IPS DF 4.7 (cell line): Measurements from ENCODE around the gene RAB3C.

Experiments
- DNase-seq: peaks from one replicate; pipeline ENCODE4 v3.0.0-alpha.2; 2013; ENCODE audit warnings: low spot score; ENCODE audit errors: extremely low read depth

The RAB3C gene

GRCh38 chr5:58825441-58825840, 242.6 kb downstream of the RAB3C start:
- no peak for DNase-seq

- DNase-seq: no peak
These were observed 243.0 kb downstream of the RAB3C start for GRCh38 chr5:58825899-58826298.

- DNase-seq: no peak
These were observed 244.6 kb downstream of the RAB3C start for GRCh38 chr5:58827463-58827862.

- no peak for DNase-seq
These were observed 245.4 kb downstream of the RAB3C start for GRCh38 chr5:58828258-58828657.

- DNase-seq: no peak
These were observed 251.7 kb downstream of the RAB3C start for GRCh38 chr5:58834242-58835225.

GRCh38 chr5:58836351-58836750, 253.5 kb downstream of the RAB3C start:
- no peak for DNase-seq

- no peak for DNase-seq
These were observed 255.9 kb downstream of the RAB3C start for GRCh38 chr5:58838729-58839128.

GRCh38 chr5:58842852-58843251, 260.0 kb downstream of the RAB3C start:
- no peak for DNase-seq

GRCh38 chr5:58844395-58844794, 261.5 kb downstream of the RAB3C start:
- DNase-seq: no peak

GRCh38 chr5:58847041-58847440, 264.2 kb downstream of the RAB3C start:
- DNase-seq: no peak

- no peak for DNase-seq
These were observed 266.3 kb downstream of the RAB3C start for GRCh38 chr5:58849223-58849622.

- peak; percentile 30 for DNase-seq
These were observed 267.2 kb downstream of the RAB3C start for GRCh38 chr5:58849921-58850667.

GRCh38 chr5:58851153-58851552, 268.3 kb downstream of the RAB3C start:
- no peak for DNase-seq

GRCh38 chr5:58851571-58851970, 268.7 kb downstream of the RAB3C start:
- DNase-seq: no peak

GRCh38 chr5:58852566-58852965, 269.7 kb downstream of the RAB3C start:
- DNase-seq: no peak

- DNase-seq: no peak
These were observed 271.6 kb downstream of the RAB3C start for GRCh38 chr5:58854441-58854840.

- DNase-seq: no peak
These were observed 273.2 kb downstream of the RAB3C start for GRCh38 chr5:58855851-58856739.

GRCh38 chr5:58857609-58858008, 274.7 kb downstream of the RAB3C start:
- no peak for DNase-seq

GRCh38 chr5:58860680-58861079, 277.8 kb downstream of the RAB3C start:
- DNase-seq: no peak

- no peak for DNase-seq
These were observed 286.1 kb downstream of the RAB3C start for GRCh38 chr5:58868931-58869330.

- DNase-seq: no peak
These were observed 288.9 kb downstream of the RAB3C start for GRCh38 chr5:58871648-58872242.
